Activated CD8-positive, alpha-beta memory T cell treated with anti-CD3 and anti-CD28 coated beads, Interleukin-2, amount 50 U/mL, for 24 hours (primary cell): ENCODE measurements around the gene PLCB1.

Source experiments
- DNase-seq: peaks from one replicate; pipeline ENCODE4 v3.0.0-alpha.2; 2020; ENCODE audit errors: extremely low read depth

The PLCB1 gene

GRCh38 chr20:8212286-8212685, 80.2 kb downstream of the PLCB1 start:
- DNase-seq, result no peak

DNA sequence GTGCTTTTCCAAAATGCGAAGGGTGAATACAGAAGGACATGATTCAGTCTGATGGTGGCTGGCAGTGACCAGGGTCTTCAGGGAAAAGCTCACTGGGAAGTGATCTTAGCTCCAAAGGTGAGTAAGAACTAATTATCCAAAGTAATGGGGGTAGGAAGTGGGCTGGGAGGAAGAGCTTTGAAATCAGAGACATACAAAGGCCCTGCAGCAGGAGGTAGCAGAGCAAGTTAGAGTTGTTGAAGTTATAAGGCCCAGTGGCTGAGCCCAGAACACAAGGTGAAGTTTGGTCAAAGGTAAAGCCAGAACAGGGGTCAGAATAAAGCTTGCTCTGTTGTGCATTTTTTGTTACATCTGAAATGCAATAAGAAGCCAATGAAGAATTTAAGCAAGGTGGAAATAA, 81.2 kb downstream of the PLCB1 start:
- DNase-seq, result no peak

DNA sequence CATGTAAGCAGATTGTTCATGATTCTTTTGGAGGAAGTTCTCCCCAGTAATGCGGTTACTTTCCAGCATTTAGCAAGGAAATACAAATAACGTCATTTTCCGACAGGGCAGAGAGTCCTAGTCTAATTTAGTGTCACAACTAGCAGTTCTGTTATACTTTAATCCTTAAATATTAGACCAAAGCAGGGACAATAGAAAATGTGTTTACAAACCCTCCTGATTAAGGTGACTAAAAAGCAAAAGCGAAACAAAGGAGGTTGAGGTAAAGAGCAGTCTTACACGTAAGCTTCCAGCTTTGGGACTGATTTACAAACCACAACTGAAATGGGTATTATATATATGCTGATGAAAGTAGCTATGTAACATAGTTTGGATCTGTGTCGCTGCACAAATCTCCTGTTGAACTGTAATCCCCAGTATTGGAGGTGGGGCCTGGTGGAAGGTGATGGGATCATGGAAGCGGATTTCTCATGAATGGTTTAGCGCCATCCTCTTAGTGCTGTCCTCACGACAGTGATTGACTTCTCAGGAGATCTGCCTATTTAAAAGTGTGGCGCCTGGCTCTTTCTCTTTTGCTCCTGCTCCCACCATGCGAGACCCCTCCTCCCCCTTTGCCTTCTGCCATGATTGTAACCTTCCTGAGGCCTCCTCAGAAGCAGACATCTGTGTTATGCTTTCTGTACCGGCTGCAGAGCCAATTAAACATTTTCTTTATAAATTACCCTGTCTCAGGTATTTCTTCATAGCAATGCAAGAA, 81.9 kb downstream of the PLCB1 start:
- no peak for DNase-seq

GRCh38 chr20:8215361-8215781, 83.3 kb downstream of the PLCB1 start:
- DNase-seq, result no peak

DNA sequence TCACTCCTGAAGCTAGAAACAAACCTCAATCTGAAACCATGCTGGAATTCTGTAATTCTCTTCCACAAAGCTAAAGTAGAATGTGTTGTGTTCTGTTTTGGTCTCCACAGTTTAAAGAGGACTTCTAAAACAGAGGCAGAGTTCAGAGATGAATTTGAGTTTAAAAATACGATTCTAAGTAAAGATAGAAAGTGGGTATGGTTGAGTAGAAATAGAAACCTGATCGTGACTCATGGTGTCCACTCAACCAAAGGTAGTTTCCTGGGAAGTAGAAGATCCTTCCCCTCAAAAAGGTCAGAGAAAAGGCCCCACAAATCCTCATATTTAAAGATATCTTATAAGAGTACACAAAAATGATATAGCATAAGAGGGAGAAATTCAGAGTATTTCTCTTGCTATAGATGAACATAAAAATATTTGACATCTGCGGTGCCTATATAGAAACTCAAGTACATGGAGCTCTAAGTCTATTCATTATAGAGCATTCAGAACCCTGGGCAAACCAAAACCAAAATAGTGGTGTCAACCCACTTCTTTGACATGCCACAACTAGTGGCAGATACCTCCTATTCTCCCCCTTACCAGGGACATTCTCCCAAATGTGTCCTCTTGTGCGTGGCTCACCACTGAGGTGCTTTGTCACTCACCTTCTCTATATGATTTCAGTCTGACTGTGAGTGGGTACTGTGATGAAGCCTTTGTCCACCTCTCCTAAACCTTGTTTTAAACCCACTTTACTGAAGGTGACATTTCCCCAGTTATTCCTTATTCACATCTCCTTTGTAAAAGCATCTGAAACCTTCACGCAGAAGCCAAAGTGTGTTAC, 84.5 kb downstream of the PLCB1 start:
- DNase-seq, result no peak

DNA sequence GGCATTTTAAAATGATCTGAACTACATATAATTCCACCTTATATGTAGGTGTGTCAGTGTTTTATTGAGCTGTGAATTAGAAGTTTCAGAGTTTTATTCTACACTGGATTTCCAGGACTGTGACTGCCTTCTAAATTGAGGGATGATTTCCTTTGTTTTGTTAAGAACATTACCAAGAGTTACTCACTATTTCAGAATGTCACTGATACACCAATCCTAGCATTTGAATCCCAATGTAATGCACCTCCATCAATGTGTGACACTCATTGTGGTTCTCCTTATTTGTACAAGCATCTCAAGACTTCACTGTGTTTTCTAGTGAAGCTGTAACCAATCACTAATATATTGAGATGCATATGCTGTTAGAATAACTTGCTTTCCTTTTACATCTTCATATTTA, 86.8 kb downstream of the PLCB1 start:
- DNase-seq, result no peak

DNA sequence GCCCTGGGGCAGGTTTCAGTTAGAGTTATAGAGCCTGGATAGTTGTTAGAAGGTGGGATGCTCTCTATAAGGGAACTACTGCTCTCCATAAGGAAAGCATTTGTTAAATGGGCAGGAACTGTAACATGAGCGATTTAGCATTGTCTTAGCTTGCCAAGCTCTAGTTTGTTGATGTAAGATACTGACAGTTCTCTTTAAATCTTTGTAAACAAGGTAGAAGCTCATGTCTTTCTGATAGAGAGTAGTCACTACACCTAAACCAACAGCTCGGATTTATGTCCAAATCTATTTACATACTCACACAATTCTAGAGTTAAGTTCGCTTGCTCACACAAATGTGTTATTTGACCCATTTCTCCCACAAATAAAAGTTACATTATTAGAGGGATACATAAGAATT, 87.3 kb downstream of the PLCB1 start:
- DNase-seq, result no peak

GRCh38 chr20:8220716-8221115, 88.7 kb downstream of the PLCB1 start:
- DNase-seq, result no peak

- no peak for DNase-seq
Measured at GRCh38 chr20:8221887-8222419, 89.9 kb downstream of the PLCB1 start.

GRCh38 chr20:8223091-8223870, 91.2 kb downstream of the PLCB1 start:
- DNase-seq, result no peak

- DNase-seq, result no peak
Measured at GRCh38 chr20:8225658-8226057, 93.6 kb downstream of the PLCB1 start.

GRCh38 chr20:8226106-8226505, 94.0 kb downstream of the PLCB1 start:
- DNase-seq, result no peak

DNA sequence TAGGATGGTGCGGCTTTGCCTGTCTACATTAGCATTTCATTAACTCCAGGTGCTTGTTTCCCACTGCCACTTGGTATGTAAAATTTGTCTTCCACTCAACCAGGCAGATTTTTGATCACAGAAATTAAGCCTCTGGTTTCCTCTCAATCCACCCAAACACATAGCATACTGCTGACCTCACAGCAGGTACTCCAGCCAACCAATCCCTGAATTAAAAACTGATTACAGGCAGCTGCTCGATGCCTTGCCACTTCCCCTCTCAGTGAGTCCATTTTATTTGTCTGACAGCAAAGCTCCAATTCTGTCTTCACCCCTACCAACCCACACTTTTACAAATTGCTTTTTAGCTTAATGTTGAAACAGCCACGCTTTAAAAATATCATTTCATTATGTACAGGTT, 95.2 kb downstream of the PLCB1 start:
- DNase-seq, result no peak

DNA sequence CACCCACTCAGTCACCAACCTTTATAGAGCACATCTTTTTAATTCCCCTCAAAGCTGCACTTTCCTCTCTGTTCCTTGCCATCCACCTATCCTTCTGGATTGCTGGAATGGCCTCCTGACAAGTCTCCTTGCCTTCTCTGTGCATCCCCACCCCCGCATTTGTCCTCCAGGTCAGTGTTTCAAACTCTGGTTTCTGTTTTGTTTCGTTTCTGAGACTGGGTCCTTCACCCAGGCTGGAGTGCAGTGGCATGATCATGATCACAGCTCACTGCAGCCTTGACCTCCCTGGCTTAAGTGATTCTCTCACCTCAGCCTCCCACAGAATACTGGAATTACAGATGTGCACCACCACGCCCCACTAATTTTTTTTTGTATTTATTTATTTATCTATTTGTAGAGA, 96.2 kb downstream of the PLCB1 start:
- no peak for DNase-seq

DNA sequence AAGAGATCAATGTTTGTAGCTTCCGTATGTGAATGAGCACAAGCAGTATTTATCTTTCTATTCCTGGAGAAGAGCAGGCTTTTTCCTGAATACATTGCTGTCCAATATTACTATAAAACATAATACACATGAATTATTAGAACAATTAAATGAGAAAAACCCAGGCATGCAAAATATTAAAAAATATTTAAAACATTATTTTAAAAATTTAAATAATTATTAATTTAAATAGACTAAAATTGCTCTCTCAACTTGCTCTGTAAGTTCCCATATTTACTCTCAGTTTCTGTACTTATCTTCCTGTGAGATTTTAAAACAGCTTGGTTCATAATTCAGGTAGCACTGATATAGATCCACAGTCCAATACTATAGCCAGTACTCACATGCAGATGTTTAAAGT, 97.0 kb downstream of the PLCB1 start:
- no peak for DNase-seq

DNA sequence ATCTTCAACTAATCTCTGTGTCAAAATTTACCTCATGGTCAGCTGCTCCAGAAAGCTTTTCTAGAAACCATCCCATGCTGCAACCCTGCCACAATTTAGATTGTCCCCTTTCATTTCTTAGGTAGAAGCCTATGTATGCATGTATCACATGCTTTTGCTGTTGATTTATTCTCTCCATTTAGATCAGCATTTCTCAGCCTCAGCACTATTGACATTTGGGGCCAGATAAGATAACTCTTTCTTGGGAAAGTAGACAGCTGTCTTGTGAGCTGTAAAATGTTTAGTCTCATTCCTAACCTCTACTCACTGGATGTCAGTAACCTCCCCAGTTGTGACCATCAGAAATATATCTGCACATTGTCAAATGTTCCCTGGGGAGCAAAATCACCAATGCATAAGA, 99.0 kb downstream of the PLCB1 start:
- DNase-seq, result no peak

- no peak for DNase-seq
Measured at GRCh38 chr20:8232332-8232731, 100.3 kb downstream of the PLCB1 start.

- DNase-seq, result no peak
Measured at GRCh38 chr20:8234580-8234979, 102.5 kb downstream of the PLCB1 start.

DNA sequence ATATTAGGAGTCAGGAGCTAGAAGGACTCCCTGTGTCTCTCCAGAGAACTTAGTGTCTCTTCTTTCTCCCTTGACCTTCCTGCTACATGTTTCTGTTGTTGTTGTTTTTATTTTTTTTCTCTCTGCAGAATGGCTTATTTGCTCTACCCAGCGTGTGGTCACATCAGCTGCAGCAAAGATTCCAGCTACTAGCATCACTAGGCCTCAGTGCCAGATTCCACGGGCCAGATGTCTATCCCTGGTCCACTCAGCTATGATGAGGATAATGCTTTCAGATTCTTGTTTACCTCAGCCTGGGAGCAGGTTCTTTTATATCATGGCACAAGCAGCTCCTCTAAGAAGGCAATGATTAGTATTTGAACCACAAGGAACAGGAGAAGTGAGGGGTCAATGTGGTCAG, 110.0 kb downstream of the PLCB1 start:
- no peak for DNase-seq

DNA sequence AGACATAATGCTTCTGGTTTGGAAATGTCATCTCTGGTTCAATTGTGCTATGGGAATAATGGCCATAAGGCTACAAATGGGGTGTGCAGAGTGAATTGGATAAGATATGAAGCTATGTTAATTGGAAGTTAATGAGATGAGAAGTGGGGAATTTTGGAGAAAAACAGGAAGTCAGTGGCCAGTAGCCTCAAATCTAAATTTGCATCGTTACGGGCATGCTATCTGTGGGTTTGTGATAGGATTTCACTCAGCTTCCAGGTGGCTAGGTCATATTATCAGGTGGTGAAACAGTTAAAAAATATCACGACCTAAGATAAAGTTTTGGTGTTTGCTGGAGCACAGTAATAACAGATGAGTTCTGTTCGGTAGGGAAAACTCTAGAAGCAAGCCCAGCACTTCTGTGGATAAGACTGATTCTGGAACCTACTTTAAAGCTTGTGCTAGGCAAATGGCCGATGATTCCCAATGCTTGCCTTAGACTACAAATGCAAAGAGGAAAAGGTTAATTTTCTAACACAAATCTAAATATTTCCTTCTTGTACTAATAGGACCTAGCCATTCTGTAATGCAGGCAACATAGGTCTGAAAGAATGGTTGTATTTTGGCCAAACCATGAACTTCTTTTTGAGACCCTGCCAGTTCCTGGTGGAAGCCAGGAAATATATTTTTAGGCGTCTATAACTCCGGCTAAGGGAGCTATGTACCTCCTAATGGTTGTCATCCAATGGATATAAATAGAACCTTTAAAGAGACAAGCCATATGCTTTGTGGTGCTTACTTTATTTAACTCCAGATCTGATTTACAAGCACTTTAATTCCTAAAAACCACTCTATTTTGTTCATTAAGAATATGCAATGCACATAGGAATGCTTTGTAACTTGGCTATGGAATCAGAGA, 111.0 kb downstream of the PLCB1 start:
- DNase-seq, result no peak

DNA sequence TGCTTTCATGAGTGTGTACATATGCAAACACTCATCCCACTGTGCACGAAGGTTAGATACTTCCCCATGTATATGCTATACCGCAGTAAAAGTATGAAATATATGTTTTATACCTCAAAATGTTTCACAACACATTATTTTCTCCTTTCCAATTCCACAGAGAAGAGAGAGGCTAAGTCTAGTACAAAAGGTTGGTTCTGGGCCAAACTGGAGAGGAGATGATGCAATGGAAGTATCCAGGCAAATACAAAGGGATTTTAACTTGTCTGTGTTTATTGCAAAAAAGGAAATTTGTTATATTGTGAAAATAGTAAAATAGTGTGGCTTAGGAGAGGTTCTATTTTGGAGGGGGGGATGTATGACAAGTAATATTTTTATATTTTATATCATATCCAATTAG, 112.6 kb downstream of the PLCB1 start:
- no peak for DNase-seq
